ENCODE measurements around the gene SVIL.
"Not testable (repeated sequence)": the region's sequence is repeated elsewhere in the genome, so short reads cannot be mapped to it uniquely, and the experiment has no call there.

The SVIL gene

DNA sequence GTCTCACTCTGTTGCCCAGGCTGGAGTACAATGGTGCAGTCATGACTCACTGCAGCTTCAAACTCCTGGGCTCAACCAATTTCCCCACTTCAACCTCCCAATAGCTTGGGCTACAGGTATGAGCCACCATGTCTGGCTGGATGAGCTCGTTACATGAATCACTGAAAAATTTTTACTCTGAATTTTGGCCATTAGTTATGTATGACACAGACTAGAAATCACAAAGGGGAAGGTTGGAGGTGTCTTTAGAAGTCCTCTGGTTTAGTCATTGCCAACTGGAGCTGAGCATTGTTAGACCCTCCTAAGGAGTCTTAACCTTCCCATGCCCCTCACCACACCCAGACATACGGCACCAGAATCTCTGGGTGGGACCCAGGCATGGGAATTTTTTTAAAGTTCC lies 34.7 kb downstream of the SVIL start:
- DNase-seq: no peak

DNA sequence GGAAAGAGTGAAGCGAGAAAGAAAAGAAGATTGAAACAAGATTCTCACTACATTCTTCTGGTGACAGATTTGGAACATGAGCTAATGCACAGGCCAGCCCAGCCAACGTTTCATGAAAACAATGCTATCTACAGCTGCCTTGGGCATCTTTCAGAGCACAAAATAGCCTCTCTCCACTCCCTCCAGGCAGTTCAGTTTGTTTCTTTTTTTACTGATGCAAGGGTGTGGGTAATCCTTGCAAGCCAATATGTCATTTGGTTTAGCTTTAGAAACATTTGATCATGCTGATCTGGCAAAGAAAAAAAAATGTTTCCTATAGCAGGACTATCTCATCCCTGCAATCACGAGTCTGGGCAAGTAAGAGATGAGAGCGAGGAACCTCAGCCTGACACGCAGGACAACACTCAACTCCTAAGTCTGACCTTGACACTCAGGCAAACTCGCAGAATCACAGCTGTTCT lies 35.9 kb downstream of the SVIL start:
- DNase-seq: no peak

DNA sequence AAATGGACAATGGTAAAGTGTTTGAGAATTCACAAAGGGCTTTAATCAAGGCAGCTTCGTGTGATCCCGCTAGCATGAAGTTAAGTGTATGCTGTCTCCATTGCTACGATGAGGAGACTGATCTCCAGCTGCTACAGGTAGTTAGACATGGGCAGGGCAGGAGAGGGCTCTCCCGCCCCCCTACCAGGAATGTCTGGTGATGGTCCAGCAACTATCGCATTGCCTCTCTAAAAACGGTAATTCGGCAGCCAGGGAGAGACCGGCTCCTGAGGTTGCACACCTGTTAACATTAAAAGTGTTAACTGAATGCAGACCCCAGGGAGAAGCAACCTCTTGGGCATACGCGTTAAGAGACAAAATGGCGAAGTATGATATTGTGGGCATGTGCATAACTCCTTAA lies 37.9 kb downstream of the SVIL start:
- no peak for DNase-seq

DNA sequence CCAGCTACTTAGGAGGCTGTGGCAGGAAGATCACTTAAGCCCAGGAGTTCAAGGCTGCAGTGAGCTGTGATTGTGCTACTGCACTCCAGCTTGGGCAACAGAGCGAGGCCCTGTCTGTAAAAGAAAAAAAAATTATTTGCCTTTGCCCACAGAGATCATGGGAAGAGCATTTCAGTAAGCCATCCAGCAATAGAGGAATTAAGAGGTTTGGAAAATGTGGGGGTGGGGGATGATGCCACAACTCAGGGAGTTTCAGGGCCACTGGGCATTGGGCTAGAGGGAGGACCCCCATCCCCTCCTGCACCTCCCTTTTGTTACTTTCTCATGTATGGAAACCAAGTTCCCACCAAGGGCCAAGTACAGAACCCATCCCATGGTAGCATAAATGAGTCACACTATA lies 38.4 kb downstream of the SVIL start:
- DNase-seq: no peak

DNA sequence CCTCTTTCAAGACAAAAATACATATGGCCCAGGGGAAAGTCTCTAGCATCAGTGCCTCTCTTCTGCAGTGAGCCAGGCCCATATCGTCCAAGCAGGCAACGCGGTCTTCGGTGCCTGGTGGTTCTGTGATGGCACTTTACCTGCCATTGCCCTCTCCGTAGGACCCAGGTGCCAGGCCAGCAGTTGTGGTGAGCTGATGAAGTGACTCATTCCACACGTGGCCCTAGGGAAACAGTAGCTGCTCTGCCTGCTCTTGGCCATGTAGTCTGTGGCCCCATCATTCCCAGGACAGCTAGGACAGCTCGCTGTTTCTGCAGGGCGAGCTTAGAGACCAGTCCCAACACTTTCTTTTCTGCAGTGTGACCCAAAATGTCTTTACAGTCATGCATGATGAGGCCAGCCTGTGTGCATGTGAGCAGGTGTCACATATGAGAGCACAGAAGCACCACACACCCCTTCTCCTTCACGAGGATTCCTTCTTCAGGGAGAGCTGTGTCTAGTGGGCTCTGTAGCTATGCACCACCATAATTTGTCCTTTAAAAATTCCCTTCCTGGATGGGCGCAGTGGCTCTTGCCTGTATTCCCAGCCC lies 39.0 kb downstream of the SVIL start:
- no peak for DNase-seq

DNA sequence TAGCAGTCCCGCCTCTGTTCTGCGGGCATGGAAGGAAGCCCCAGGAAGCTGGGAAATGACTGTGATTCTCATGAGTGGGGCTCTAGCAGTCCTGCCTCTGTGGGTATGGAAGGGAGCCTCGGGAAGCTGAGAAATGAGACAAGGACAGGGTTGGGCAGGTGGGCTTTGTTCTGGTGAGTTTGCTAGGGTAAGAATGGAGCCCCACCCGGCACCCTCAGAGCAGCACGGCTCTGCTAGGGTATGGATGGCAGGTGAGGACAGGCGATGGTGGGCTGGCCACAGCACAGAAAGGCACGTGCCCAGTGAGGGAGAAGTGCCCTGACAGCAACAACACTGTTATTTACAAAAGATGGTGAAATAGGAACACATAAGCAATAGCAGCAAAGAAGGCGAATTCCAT lies 39.6 kb downstream of the SVIL start:
- DNase-seq: no peak

DNA sequence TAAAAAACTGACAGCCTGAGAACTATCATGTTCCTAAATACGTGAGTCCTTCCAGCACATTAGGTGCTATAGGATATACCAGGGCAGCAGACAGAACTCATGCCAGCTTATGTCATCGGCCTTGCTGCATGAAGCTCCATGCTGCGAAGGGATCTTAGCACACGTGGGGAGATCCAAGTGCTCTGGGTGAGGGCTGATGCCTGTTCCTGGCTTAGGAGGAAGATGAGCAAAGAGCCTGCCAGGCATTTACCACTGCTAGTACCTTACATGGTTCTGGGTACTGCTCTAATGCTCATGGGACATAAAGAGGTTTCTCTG lies 43.2 kb downstream of the SVIL start:
- DNase-seq: no peak

DNA sequence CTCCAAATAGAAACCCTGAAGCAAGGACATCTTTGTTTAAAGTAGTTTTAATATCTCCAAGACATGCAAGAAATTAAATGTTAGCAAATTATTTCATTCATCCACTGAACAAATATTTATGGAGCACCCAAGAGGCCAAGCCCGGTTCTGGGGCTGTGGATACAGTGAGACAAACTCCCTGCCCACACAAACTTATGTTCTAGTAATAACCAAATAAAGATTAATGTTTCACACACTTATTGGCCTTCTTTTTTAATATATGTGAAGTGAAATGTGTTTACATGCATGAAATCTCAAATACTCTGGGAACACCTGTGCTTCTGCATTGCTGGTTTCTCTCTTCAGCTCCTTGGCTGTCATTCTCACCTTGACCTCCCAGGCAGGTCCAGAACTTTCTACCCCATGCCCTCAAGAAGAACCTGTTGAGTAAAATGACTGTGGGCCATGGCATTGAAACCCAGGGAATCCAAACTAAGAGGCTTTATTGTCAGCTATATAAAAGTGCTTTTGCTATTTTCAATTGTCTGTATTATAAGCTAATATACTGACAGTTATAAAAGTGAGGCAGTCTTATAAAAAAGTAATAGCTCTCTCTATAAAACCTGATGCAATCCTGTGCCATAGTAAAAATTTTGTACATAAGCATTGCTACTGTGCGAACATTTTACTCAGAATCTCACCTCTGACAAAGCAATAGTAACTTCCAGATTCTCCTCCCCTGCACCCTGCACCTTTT lies 43.7 kb downstream of the SVIL start:
- no peak for DNase-seq

DNA sequence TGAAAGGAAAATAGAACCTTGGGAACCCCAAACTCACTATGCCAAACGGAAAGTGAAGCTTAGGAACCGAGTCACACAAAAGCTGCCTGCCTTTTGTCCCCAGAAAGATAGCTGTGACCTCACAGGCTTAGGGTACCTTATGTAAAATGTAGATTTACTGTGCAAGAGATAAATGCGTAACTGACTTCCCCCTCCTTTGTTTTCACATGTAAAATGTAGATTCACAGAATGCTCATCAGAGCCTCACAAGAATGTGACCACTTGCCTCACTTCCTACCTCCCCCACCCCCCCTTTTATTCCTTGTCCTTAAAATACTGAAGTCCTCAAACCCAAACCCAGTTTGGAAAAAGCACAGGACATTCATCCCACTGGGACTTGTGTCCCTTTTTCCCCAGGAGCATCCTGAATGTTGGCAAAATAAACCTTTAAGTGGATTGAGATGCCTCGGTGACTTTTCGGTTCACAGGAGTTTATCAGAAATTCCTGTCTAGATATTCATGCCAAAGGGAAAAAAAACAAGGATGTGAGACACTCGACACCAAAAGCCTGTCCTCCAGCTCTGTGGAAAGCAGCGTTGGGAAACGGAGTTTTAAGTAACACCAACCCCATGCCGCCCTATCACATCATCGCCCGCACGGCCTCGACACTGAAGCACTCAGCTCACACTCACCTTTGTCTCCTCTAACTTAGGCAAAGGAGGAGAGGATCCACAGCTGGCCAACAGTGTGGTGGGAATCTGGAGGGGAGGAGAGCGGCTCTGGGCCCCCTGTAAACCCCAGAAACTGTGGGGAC lies 45.9 kb downstream of the SVIL start:
- no peak for DNase-seq

DNA sequence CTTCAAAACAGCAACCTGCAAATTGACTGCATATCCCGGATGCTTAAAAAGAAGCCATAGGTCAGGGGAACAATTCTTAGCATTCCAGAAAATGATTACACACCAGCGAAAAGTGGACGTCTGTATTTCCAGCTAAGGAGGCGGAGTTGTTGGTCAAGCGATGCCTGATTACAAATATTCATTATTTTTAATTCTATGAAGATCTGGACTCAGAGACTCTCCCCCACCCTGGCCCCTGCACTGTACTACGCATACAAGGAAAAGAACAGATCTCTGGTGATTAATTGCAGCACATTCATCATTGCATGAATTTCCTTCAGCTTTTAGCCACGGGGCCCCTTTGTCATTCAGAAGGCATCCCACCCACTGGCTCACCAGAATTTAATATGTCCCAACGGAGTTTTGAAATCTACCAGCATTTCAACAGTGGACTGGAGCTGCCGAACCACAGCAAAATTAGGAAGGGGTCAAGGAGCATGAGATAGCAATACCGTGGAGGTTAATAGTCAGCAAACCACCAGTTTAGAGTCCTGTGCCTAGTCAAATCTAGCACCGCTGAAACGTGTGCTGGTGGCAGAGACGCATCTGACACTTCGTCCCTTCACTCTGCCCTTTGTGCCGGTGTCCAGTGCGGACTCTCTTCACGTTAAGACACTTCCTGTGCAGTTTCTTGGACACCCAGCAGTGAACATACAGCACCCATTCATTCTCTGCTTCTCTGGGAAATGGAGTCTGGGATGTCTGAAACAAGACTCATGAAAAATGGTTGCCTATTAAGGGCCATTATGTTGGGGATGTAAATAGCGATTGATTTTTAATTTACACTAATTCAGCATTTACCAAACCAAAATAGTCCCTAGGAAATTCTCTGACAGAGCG lies 46.8 kb downstream of the SVIL start:
- not testable (repeated sequence) for DNase-seq

DNA sequence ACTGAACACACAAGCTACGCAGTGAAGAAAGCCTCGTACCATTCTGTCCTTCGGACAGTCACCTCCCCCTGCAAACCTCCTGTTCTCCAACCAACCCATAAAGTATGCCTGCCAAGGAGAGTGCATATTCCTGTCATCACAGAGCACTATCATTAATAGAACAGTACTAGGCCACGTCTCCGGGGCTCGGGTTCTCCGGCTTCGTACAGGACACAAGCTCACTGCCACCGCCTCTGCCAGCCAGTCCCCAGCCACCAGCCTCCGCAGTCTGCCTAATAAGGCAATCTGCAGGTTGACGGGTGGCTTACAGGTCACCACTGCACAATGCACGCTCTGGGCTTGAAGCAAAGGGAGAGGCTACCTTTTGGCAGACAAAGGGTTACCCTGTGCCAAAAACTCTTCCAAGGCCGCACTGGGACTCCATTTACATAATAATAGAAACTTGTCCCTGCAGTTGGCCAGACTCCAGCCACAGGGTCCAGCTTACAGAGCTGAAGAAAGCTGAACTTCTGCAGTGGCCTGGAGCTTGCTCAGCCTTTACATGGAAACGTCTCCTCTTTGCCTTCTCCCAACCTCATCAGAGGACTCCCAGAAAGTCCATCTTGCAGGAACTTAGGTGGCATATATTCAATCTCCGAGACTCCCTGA lies 47.5 kb downstream of the SVIL start:
- DNase-seq: not testable (repeated sequence)

DNA sequence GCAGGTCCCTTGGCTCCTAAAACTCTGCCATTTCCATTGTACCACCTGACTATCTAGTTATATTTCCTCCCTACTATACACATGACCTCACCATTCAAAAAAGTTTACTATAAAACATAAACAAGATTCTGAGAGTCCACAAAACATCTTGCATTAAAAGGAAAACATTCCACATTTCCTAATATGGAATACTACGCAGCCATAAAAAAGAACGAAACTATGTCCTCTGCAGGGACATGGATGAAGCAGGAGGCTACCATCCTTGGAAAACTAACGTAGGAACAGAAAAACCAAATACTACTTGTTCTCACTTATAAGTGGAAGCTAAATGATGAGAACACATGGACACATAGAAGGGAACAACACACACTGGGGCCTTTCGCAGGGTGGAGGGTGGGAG lies 48.3 kb downstream of the SVIL start:
- DNase-seq: no peak

DNA sequence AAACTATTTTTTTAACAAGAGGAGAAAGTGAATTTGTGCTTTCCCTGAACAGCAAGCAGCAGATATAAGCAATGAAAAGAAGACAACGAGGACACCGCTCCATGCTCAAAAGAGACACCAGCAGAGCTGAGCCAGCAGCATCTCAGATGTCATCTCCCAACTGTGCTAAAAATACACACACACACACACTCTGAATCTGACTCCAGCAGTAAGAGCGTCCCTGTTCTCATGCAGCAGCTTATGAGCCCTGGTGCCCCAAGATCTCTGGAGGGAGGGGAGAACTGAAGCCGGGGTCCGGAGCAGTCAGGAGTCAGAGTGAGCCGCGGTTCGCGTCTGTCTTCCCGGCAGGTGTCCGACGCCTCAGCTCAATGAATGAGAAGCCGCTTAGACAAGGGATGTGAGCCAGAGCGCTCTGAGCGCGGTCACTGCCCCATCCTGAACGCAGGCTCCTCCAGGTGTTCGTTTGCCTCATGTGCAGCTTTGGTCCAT lies 49.2 kb downstream of the SVIL start:
- DNase-seq: no peak

DNA sequence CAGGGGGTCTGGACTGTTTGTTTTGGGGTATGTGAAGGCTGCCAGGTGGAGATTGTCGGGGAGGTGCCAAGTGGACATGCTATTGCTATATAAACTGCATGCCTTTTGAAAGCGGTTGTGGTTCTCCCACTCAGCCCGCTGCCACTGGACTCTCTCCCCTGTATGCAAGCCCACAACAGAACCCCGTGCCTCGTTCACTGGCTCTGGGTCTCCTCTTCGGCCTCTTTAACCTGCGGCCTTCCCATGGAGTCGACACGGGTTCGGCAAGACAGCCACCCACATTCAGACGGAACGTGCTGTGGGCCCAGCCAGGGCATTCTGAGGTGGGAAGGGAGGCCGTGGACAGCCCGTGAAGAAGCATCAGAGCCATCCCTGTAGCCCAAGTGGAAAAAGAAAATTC lies 50.3 kb downstream of the SVIL start:
- DNase-seq: no peak

DNA sequence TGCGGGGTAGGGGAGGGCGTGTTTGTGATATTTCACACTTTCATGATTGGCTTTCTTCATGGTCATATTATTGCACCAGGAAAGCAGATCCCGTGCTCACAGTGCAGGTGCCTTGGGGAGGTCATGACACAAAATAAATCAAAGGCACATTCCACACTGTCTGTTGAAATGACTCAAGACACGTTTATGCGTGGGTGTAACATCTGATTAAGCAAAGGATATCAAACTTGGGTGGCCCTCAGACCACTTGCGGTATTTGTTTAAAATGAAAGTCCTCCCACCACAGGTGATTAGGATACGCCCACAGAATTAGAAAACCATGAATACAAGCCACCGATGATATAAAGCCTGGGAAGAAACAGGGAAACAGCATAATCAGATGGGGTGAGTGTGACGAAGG lies 51.1 kb downstream of the SVIL start:
- DNase-seq: no peak

DNA sequence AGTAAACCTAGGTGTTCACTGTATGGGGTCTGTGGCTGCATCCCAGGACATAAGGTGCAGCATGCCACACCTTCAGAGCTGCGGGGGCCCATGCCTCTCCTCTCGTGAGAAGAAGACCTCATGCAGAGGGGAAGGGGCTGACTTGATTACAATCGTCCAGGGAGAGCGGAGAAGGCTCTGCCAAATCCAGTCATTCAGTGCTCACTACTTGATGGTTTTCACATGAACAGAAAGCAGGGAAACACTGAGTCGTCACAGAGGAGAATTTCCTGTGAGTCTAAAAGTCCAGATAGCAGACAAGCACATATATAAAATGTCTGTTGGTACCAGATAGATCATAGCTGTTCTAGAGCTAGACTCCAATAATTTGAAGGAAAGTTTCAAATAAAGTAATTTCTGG lies 52.0 kb downstream of the SVIL start:
- not testable (repeated sequence) for DNase-seq

DNA sequence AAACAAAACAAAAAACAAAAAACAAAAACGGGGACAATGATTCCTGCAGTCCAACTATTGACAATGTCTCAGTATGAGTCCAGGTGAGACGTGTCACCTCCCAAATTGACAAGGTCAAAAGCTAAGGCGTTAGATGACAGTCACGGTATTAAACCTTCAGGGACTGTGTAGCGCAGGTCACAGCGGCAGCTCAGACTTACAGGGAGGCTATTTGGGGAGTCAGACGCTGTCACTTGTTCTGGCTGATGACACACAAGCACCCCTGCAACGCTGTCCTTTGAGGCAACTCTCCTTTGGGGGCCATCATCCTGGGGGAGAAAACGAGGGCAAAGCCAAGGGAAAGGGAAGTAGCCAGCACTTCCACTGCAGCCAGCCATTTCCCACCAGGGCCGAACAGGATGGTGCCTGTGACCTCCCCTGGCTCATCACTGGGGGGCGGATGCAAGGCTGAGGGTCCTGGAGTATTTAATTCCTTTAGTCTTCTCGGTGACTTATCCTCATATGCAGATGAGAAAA lies 55.3 kb downstream of the SVIL start:
- no peak for DNase-seq

DNA sequence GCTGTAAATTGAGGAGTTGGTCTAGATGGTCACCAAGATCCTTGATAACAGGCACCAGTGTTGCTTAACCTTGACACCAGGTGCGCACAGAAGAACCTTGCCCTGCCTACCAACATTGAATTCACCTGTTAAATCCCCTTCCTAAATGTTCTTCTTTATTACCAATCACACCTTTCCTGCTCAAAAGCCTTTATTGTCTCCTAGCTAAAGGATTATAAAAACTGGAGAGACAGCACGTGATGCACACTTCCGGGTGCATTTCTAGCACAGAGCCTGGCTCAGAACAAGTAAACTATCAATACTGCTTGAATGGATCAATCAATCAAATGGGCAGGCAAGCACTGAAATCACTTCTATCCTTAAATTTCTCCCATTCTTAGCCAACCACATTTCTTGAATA lies 56.3 kb downstream of the SVIL start:
- DNase-seq: no peak

DNA sequence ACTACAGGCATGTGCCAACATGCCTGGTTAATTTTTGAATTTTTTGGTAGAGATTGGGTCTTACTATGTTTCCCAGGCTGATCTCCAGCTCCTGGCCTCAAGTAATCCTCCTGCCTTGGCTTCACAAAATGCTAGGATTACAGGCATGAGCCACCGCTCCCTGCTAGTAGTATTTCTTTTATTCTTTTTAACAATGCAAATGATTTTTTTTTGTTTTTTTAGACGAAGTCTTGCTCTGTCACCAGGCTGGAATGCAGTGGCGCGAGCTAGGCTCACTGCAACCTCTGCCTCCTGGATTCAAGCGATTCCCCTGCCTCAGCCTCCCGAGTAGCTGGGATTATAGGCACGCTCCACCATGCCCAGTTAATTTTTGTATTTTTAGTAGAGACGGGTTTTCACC lies 58.1 kb downstream of the SVIL start:
- no peak for DNase-seq

DNA sequence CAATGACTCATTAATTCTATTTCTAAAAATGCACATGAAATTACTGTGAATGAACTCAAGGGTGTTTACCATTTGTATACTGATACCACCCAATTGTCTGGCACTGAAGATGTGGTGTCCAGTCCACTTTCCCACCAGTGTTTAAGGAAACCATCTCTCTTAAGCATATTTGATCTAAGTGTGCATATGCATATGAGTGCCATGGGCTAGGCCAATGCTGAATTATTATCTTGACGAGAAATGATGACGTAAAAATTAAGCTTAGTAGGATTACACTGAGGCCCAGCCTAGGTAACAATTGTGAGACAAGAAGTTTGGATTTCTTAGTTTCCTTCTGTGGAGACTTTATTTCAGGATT lies 59.7 kb downstream of the SVIL start:
- DNase-seq: no peak

DNA sequence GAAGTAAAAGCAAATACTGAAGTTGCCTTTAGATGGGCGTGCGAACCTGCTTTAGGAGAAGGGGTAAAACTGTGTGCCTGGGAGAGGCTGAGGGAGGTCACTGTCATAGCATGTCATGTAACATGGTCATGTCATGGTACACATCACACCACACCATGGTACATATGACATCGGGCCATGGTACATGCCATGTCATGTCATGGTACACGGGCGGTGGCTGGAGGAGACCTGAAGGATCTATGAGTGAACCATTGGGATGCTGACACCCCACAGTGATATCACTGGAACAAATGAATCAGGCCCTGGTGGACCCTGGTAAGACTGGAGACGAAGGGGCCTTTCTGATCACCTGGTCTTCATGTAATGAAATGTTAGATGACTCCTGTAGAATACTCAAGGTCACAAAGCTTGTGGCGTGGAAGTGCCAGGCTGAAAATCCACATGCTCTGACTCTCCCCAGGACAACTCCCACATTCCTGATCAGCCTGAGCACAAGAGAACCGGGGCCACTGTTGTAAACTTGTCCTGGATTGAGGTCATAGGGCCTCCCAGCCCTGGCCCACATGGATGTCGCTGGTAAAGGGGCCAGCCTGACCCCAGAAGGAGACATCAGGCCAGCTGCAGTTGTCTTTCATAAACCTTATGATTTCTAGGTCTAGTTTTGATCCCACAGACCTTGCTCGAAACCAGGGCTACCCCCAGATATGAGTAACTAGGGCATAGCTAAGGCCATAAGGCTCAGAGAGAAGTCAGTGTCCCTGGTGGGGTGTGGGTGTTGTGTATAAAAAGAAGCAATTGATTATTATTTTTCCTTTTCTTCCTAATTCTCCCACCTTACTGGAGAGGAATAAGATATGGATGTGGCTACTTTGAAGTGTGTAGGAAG lies 60.3 kb downstream of the SVIL start:
- DNase-seq: not testable (repeated sequence)
